ENCODE results near the gene IQSEC1.

Gene IQSEC1

DNA sequence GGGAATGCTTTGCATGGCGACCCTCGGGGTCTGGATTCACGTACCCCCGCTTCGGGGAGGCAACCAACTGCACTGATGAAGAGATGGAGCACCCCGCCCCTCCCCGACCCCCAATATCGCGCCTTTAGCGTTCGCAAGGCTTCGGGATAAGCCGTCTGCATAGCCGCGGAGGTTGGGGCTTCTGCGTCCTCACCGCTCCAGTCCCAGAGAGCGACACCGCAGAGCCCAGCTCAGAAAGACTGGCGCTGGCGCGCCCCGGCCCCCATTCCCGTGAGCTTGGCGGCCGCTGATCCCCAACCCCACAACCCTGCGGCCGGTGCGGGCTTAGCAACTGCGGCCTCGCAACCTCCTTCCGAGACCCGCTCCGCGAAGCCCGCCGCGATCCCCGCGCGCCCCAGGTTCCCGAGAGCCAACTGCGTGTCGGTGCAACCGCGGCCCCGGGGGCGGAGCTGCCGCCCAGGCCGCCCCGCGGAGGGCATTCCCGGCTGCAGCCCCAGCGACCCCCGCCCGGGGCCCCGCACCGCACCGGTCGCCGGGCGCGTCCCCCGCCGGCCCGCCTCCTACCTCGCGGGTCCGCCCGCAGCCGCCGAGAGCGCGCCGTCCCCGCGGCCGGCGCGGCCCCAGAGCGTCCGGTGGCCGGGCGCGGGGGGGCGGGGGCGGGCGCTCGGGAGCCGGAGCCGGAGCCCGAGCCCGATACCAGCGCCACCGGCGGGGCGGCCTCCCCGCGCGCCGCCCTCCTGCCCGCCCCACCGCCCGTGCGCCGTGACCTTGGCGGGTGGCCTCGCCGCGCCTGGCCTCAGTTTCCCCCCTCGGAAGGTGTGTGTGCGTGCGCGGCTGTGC lies 79.5 kb downstream of the IQSEC1 start:
- Histone ChIP-seq H4K20me1 (peaks cover 58 to 100% (median 83%) of the 10 kb centered on the region in 11 experiments), H3K9me3 (replicated peaks in 1 of 11) (no peaks in the 10 kb centered on the region), H3K4me2 (peak overlapping the region; percentile 95 to 100 (median 99)), H3K36me3 (peaks cover 0 to 71% (median 14%) of the 10 kb centered on the region in 11 experiments; a peak in 18 of 22 replicates), H3K9ac (peak overlapping the region; percentile 56 to 81 (median 73)), H3K27ac (peak overlapping the region in 10 of 11 experiments; percentile 14 to 70 (median 54); a peak in 17 of 22 replicates), H3K4me1 (peaks cover 82 to 96% (median 90%) of the 10 kb centered on the region in 10 experiments), H3K4me3 (peak overlapping the region; percentile 47 to 79 (median 63)), H3K27me3 (peaks cover 18 to 33% (median 28%) of the 10 kb centered on the region in 11 experiments)
- TF ChIP-seq Cebpa-rat (IDR thresholded peaks at IDR 0.05): no peak

GRCh38 chr3:12992629-12993516 lies 80.4 kb downstream of the IQSEC1 start:
- no peak for TF ChIP-seq Cebpa-rat (IDR thresholded peaks at IDR 0.05)
- peaks cover 78 to 94% (median 88%) of the 10 kb centered on the region in 10 experiments for H3K4me1 ChIP-seq
- H3K36me3 ChIP-seq: peaks cover 0 to 73% (median 9%) of the 10 kb centered on the region in 11 experiments; a peak in 18 of 22 replicates
- peak overlapping the region in 6 of 10 experiments; percentile 63 to 79 (median 64); a peak in 9 of 20 replicates for H3K4me3 ChIP-seq
- peak overlapping the region; percentile 95 to 100 (median 99) for H3K4me2 ChIP-seq
- no peak overlapping the region for H3K27ac ChIP-seq
- H3K27me3 ChIP-seq: peaks cover 18 to 33% (median 28%) of the 10 kb centered on the region in 11 experiments
- H3K9me3 ChIP-seq (replicated peaks in 1 of 11): peaks cover 0 to 3% (median 0%) of the 10 kb centered on the region in 11 experiments; a peak in 2 of 22 replicates
- peak overlapping the region in 4 of 11 experiments; percentile 11 to 75 (median 48); a peak in 4 of 22 replicates for H3K9ac ChIP-seq
- H4K20me1 ChIP-seq: peaks cover 61 to 100% (median 86%) of the 10 kb centered on the region in 11 experiments

DNA sequence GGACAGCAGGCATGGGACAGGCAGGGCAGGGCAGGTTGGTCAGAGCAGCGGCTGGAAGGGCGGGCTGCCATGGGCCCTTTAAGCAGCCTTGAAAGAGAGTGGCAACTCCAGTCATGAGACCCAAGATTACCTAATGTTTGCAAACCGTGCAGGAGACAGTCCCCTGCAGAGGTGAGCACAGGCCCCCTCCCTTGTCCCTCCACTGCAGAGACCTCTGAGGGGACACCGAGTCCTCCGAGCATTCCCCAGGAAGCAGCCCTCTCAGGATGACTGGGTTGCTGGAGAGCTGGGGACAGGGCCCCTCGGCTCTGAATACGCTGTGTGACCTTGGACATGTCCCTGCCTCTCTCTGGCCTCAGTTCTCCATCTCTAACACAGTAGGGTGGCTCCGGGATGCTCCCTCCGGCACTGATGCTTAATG lies 81.4 kb downstream of the IQSEC1 start:
- Histone ChIP-seq H3K4me3 (no peak overlapping the region), H3K9ac (no peak overlapping the region), H3K36me3 (peaks cover 0 to 73% (median 8%) of the 10 kb centered on the region in 11 experiments; a peak in 14 of 22 replicates), H4K20me1 (peaks cover 70 to 100% (median 96%) of the 10 kb centered on the region in 11 experiments), H3K4me2 (peak overlapping the region; percentile 4 to 100 (median 98); a peak in 14 of 22 replicates), H3K27ac (no peak overlapping the region), H3K4me1 (peaks cover 77 to 99% (median 87%) of the 10 kb centered on the region in 10 experiments), H3K9me3 (replicated peaks in 1 of 11) (peaks cover 0 to 5% (median 0%) of the 10 kb centered on the region in 11 experiments; a peak in 2 of 22 replicates), H3K27me3 (peaks cover 18 to 33% (median 28%) of the 10 kb centered on the region in 11 experiments)
- no peak for TF ChIP-seq Cebpa-rat (IDR thresholded peaks at IDR 0.05)

- Histone ChIP-seq H3K9ac (no peak overlapping the region), H4K20me1 (peaks cover 74 to 100% (median 99%) of the 10 kb centered on the region in 11 experiments), H3K4me2 (peak overlapping the region; percentile 4 to 100 (median 98); a peak in 15 of 22 replicates)
Measured at GRCh38 chr3:12991481-12991837, 81.8 kb downstream of the IQSEC1 start.

DNA sequence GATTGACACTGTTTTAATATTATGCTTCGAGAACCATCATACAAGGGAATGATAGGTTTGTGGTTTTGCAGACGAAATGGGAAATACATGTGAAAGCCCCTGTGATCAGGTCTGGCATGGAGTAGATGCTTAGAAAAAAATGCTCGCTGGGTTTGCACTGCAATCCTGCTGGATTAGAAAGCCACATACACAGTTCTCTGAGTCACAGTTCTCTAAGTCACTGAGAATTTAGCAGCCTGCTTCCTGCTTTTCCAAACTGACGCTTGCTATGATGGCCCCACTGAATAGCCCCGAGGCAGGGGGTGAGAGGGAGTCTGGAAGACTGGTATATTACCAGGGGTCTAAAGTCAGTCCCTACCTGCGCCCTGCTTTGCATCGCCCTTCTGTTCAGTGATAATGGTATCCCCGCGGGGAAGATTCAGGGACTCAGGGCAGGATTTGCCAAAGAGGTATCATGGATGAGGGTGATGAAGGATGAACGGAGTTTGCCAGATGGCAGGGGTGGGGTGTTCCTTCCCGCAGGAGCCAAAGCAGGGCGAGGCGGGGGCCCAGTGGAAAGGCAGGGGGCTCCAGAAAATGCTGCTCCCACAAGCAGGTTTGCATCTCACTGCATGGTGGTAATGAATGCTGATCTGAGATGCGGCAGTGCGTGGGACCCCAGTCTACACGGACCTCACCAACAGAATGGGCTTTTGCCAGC lies 82.3 kb downstream of the IQSEC1 start:
- Histone ChIP-seq H4K20me1 (peaks cover 80 to 100% (median 99%) of the 10 kb centered on the region in 11 experiments), H3K27me3 (peaks cover 18 to 33% (median 28%) of the 10 kb centered on the region in 11 experiments), H3K9me3 (replicated peaks in 1 of 11) (peaks cover 0 to 5% (median 0%) of the 10 kb centered on the region in 11 experiments; a peak in 2 of 22 replicates), H3K4me1 (peaks cover 75 to 99% (median 88%) of the 10 kb centered on the region in 10 experiments), H3K4me3 (no peak overlapping the region), H3K27ac (no peak overlapping the region), H3K9ac (peak overlapping the region in 1 of 11 experiments; percentile 12; a peak in 1 of 22 replicates), H3K4me2 (peak overlapping the region in 10 of 11 experiments; percentile 18 to 100 (median 66); a peak in 16 of 22 replicates), H3K36me3 (peaks cover 0 to 73% (median 10%) of the 10 kb centered on the region in 11 experiments; a peak in 14 of 22 replicates)
- no peak for TF ChIP-seq Cebpa-rat (IDR thresholded peaks at IDR 0.05)

More at GRCh38 chr3:12991481-12991837, 81.8 kb downstream of the IQSEC1 start:
- H3K9me3 ChIP-seq (replicated peaks in 1 of 11): peaks cover 0 to 5% (median 0%) of the 10 kb centered on the region in 11 experiments; a peak in 2 of 22 replicates
- no peak overlapping the region for H3K4me3 ChIP-seq
- no peak overlapping the region for H3K27ac ChIP-seq
- H3K4me1 ChIP-seq: peaks cover 75 to 99% (median 88%) of the 10 kb centered on the region in 10 experiments
- H3K27me3 ChIP-seq: peaks cover 18 to 33% (median 28%) of the 10 kb centered on the region in 11 experiments
- TF ChIP-seq Cebpa-rat (IDR thresholded peaks at IDR 0.05): no peak
- peaks cover 0 to 73% (median 10%) of the 10 kb centered on the region in 11 experiments; a peak in 14 of 22 replicates for H3K36me3 ChIP-seq

- Histone ChIP-seq H3K27ac (no peak overlapping the region; a peak in 1 of 22 replicates), H3K4me2 (peak overlapping the region in 9 of 11 experiments; percentile 18 to 100 (median 45); a peak in 12 of 22 replicates), H3K4me3 (no peak overlapping the region), H3K4me1 (peaks cover 75 to 99% (median 88%) of the 10 kb centered on the region in 10 experiments), H3K27me3 (peaks cover 18 to 33% (median 28%) of the 10 kb centered on the region in 11 experiments), H3K9ac (peak overlapping the region in 1 of 11 experiments; percentile 12; a peak in 2 of 22 replicates), H3K9me3 (replicated peaks in 1 of 11) (peaks cover 0 to 5% (median 0%) of the 10 kb centered on the region in 11 experiments; a peak in 2 of 22 replicates), H4K20me1 (peaks cover 83 to 100% (median 99%) of the 10 kb centered on the region in 11 experiments), H3K36me3 (peaks cover 0 to 70% (median 10%) of the 10 kb centered on the region in 11 experiments; a peak in 14 of 22 replicates)
- no peak for TF ChIP-seq Cebpa-rat (IDR thresholded peaks at IDR 0.05)
Measured at GRCh38 chr3:12990306-12990705, 82.9 kb downstream of the IQSEC1 start.

DNA sequence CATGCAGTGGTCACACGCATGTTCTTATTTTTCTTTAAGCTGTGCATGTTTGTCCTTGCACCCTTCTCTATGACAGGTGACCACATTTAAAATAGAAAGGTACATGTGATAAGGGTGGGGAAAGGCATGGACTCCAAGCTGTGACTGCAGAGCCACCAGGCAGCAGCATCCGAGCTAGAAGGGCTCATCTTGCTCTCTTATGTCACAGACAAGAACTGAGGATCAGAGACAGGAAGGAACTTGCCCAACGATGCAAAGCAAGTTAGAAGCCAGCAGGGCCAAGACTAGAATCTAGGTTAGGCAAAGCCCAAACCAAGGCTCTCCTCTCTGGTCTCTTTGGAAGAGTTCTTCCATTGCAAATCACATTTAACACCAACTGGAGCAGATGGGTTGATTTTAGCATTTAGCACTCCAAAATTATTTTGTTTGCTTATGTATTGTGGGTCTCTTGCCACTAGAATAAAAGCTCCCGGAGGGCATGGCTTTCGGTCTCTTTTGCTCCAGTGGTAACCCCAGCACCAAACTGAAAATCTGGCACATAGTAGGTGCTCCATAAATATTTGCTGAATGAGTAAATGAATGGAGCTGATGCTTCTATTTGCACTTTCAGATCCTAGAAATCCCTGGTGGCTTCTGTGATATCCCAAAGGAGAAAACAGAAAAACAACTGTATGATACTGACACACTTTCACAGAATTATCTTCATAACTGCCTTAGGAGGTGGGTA lies 84.3 kb downstream of the IQSEC1 start:
- peaks cover 81 to 100% (median 98%) of the 10 kb centered on the region in 11 experiments for H4K20me1 ChIP-seq
- peak overlapping the region in 9 of 11 experiments; percentile 14 to 57 (median 41); a peak in 13 of 22 replicates for H3K4me2 ChIP-seq
- H3K4me3 ChIP-seq: no peak overlapping the region
- peaks cover 0 to 70% (median 10%) of the 10 kb centered on the region in 11 experiments; a peak in 14 of 22 replicates for H3K36me3 ChIP-seq
- no peak for TF ChIP-seq Cebpa-rat (IDR thresholded peaks at IDR 0.05)
- H3K9ac ChIP-seq: no peak overlapping the region; a peak in 1 of 22 replicates
- peaks cover 0 to 5% (median 0%) of the 10 kb centered on the region in 11 experiments; a peak in 2 of 22 replicates for H3K9me3 ChIP-seq (replicated peaks in 1 of 11)
- 0 out of 22 replicates have a peak overlapping the region, but pooled peaks of 1 of the 11 experiments have one; percentile 16 for H3K27ac ChIP-seq
- peaks cover 71 to 99% (median 84%) of the 10 kb centered on the region in 10 experiments for H3K4me1 ChIP-seq
- peaks cover 8 to 18% (median 15%) of the 10 kb centered on the region in 11 experiments; a peak in 21 of 22 replicates for H3K27me3 ChIP-seq

All from BLaER1 treated with 17β-estradiol and CSF1 and Interleukin-3, amounts not matched to agents 10 nM and 100 nM (cell line).